Measurements from ENCODE around the gene SKAP1.
A peak's percentile ranks its signal among the peaks of the same experiment; 100 is the strongest.
"Not testable (repeated sequence)": the region's sequence is repeated elsewhere in the genome, so short reads cannot be mapped to it uniquely, and the experiment has no call there.

The SKAP1 gene

DNA sequence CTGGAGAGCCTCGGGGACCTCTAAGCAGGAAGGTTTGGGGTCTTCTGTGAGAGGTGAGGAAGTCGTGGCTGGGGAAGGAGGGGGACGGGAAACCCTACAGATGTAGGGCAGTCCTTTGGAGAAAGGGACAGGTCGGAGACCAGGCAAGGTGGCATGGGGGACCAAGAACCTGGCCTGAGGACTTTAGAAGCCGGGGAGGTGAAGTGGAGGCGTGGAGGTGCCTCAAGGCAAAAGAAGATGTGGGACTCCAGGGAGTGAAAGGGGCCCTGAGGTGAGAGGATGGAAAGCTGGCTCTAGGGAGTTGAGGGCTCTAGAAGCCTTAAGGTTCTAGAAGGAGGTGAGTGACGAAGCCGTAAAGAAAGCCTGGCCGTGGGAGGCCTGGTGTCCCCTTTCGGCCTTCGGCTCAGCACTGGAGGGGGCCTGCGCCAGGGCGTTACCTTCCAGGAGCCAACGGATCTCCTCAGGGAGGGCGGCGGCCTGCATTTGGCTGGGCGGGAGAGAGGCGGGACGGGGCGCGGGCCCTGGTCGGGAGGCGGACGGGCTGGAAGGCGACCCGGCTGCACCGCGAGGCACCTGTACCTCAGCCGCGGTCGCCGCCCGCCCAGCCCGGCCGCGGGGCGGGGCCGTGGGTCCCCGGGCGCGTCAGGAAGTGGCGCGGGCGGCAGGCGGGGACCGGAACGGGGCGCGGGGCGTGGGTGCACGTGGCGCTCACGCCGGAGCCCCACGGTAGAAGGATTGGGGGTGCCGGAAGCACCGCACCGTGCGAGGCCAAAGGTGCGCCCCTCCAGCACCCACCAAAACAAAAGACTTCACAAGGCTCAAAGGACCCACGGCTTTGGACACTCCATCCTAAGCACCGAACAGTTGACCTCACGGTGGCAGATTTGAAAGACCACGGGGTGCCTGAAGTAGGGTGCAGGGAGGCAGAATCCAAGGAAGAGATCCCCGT is at the start of gene SKAP1:
Gene SKAP1 (minus strand): TSS at position 577 of the 949 bp plus-strand sequence.
- peak in 1 of 2 experiments; percentile 56 for DNase-seq (ENCODE audit: low read depth in 2 of 2)

DNA sequence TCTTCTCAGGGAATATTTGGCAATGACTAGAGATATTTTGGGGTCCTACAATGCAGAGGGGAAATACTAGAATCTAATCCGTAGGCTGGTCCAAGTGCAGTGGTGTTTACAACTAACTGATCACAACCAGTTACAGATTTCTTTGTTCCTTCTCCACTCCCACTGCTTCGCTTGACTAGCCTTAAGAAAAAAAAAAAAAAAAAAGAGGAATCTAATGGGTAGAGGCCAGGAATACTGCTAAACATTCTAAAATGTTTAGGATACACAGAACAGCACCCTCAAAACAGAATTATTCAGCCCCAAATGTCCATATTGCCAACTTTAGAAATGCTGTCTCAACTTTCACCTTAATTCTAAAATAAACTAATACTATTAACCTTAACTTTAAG is 49.0 kb upstream of the SKAP1 start:
- no peak for DNase-seq (ENCODE audit: low read depth in 2 of 2)

DNA sequence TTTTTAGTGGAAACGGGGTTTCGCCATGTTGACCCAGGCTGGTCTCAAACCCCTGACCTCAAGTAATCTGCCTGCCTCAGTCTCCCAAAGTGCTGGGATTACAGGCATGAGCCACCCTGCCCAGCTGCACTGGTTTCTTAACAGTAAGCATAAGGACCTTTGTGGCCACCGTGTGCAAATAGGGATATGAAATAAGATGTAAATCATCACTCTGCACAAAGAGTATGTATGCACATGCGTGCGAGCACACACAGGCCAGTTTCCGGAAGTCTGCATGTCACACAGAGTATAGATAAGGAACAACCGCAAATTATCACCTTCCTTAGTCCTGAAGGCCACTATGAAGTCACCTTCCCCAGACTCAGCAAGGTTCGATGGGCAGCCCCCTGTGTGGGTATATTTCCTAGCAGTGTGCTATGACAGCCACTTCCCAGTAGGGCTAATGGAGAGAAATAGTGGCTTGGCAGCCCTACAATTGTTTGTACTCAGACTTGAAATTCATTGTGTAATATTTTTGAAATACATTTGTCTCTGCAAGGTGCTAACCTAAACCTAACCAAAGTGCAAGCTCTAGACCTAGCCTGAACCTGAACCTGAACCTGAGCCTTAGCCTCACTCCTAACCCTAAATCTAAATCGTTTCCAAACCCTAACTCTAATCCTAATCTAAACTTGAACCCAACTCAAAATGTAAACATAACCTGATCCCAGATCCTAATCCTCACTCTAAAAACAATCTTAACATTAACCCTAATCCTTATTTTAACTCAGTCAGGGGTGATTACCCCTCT is 48.4 kb upstream of the SKAP1 start:
- DNase-seq (ENCODE audit: low read depth in 2 of 2) = no peak

DNA sequence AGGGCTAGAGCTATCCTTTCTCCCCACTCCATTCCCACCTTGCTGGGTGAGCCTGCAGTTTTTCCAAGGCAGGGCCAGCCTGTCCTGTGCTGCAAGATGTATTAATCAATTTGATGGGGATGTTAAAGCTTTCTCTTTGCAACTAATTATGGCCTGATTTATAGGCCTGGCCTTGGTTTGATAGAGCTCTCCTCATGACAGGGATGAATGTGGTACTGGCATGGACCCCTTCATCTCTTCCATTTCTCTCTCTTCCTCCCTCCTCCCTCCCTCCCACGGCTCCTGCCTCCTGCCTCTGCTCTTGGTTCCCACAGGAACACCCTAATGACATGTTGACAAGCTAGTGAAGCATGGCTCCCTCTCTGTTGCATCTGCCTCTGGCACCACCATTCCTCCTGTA is 47.2 kb upstream of the SKAP1 start:
- DNase-seq (ENCODE audit: low read depth in 2 of 2) = no peak

DNA sequence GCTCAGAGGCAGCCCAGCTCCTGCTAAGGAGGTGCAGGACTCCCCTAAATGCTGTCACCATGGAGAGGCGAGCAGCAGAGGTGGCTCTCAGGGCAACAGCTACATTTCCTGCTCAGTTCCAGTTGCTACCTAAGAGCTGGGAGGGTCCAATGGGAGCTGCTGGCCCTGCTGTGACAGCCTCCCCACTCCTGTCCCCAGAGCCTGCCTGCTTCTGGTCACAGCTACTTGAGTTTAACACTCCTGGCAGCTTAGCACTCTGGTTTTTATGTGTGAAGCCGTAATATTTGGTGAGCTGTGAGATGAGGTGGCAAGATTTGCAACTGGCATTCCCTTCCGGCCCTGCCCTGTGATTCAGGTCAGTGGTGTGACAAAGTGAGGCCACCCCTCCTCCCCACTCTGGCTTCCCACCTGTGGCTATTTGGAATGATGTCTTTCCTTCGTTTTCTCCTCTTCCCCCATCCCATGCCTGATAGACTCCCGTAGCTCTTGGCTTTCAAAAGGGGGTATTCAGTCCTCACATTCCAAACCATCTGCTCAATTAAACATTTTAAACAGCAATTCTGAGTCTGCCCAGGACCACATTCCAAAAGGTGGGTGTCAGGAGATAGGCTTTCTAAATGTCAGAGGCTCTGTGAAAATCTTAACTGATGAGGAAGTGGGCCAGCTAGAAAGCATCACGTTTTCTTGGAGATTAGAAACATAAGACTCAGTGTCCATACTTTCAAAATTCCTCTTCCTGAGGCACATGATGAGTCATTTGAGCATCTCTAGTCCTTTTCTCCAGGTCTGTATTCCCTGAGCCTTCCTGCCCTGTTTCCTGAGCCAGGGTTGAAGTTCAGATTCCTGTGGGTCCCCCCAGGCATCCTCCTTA is 42.6 kb upstream of the SKAP1 start:
- no peak for DNase-seq (ENCODE audit: low read depth in 2 of 2)

DNA sequence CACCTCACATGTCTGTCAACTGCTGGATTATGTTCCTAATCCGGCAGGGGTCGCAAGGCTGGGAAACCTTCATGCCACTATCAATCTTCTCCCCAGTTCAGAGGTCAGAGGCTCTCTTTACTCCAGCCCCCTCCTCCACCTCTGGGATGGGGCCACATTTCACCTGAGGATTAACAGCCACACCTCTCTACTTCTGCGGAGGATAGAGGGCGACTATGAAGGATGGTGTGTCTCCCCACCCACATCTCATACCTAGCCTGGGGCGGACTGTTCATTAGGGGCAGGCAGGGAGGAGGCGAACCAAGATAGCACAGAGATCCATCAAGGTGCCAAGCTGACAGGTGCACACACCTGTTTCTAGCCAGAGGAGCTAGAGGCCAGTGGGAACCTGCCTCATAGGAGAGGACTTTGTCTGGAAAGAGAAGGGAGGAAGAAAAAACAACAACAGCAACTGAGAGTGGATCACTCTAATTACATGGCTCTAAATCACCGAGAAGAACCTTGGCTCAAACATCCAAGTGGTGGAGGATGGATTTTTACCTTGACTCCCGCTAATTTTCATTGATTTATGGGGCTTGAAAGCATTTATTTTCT is 41.9 kb upstream of the SKAP1 start:
- no peak for DNase-seq (ENCODE audit: low read depth in 2 of 2)

DNA sequence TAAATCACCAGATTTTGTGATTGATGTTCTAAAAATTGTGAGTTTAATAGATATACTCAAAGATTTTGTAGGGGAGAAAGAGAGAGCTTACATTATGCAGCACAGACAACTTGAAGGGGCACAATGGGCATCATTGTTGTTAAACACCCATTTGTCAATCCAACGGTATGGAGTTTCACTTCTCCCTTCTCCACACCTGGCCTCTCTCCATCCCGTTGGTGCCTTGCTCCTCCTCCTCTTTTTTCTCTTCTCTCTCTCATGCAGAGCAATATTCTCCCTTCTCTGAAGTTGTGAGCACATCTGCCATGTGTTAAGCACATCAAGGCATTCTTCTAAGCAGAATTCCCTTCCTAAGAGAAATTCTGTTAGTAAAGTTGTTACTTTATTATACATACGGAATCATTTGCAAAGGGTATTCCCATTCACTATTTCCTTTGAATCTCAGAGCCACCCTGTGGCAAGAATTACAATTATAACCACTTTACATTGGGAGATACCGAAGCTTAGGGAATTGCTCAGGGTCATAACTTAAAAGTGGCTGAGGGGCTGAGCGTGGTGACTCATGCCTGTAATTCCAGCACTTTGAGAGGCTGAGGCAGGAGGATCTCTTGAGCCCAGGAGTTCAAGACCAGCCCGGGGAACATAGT is 40.5 kb upstream of the SKAP1 start:
- no peak for DNase-seq (ENCODE audit: low read depth in 2 of 2)

DNA sequence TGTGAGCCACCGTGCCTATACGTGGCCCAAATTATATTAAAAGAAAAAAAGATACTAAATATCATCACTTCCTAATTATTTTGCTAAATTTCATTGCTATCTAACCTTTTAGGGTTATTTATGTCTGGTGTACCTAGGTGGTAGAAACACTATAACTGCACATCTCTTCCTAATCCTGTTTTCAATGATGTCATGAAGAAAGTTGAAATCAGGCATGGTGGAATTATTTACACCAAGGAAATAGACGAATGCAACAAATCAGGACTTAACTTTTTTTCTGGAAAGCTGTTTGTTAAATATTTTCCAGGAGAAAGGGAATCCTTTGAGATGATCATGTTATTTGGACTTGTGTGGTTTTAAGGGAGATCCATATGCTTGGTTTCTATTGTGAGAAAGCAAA is 39.2 kb upstream of the SKAP1 start:
- no peak for DNase-seq (ENCODE audit: low read depth in 2 of 2)

DNA sequence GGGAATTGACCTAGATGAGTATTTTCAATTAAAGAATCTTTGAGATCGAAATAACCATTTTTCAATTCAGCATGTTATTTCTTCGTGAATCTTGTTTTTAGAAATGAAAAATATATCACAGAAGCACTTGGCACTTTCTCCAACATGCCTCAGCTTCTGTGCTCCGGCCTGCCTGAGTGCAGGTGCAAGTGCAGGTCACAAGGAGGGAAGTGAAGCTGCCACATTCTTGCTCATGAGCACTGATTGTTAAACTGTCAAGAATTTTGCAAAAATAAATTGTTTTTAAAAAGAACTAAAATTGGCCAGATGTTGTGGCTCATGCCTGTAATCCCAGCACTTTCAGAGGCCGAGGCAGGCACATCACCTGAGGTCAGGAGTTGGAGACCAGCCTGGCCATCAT is 38.3 kb upstream of the SKAP1 start:
- no peak for DNase-seq (ENCODE audit: low read depth in 2 of 2)

DNA sequence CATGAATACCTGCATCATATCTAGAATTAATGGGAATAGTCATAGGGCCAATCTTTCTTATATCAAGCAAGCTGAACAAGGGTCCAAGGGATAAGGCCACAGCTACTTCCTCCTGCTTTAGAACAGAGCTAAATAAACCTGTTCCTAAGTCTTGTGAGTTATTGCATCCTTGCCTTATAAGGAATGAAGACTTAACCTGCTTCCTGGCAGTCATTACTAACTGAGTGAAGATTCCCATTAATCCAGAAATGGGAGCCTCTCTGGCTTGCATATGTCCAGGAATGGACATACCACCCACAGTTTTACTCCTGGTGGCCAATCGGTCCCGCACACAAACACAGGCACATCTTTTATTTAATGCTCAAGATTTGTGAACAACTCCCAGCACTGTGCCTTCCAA is 35.9 kb upstream of the SKAP1 start:
- no peak for DNase-seq (ENCODE audit: low read depth in 2 of 2)

DNA sequence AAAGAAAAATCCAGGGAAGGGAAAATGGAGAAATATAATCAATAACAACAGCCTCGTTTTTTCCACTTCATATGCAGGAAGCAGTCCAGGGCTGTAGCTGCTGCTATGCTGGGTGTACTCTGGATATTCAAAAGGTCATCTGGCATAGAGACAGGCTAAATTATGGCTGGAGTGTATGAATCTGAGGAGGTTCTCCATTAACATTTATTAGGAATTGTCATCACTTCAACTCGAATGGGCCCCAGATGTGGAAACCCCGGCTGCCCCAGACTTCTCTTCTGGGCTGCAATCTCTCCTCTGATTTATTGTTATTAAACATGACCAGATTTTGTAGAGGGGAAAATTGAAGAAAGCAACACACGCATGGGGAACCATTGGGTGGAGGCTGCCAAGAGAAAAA is 33.5 kb upstream of the SKAP1 start:
- DNase-seq (ENCODE audit: low read depth in 2 of 2) = no peak

DNA sequence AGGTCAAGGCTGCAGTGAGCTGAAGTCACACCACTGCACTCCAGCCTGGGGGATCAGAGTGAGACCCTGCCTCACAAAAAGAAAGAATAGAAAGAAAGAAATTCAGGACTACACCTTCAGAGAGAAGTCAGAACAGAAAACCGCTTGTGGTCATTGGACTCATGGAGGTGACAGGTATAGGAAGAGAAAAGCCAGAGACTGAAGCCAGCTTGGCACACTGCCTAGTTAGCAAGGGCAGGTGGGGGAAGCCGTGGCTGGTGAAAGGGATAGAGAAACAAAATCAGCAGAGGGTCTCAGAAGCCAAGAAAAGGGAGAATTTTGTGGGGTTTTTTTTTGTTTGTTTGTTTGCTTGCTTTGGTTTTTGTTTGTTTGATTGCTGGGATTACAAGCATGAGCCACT is 32.9 kb upstream of the SKAP1 start:
- no peak for DNase-seq (ENCODE audit: low read depth in 2 of 2)

DNA sequence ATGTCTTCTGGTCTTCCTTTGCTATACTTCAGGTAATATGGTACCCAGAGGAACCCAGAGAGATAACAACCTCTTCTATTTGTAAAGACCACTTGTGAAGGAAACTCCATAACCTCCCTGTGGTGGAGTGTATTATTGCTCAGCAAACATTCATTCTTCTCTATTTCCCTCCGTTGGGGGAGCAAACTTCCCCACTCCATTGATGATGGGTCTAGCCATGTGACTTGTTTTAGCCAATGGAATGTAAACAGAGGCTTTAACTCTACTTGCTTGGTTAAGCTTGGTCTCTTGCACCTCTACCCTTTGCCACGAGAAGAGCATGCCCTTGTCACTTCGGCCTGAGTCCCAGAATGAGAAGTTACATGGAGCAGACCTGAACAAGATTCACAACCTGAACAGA is 30.0 kb upstream of the SKAP1 start:
- DNase-seq (ENCODE audit: low read depth in 2 of 2) = no peak

DNA sequence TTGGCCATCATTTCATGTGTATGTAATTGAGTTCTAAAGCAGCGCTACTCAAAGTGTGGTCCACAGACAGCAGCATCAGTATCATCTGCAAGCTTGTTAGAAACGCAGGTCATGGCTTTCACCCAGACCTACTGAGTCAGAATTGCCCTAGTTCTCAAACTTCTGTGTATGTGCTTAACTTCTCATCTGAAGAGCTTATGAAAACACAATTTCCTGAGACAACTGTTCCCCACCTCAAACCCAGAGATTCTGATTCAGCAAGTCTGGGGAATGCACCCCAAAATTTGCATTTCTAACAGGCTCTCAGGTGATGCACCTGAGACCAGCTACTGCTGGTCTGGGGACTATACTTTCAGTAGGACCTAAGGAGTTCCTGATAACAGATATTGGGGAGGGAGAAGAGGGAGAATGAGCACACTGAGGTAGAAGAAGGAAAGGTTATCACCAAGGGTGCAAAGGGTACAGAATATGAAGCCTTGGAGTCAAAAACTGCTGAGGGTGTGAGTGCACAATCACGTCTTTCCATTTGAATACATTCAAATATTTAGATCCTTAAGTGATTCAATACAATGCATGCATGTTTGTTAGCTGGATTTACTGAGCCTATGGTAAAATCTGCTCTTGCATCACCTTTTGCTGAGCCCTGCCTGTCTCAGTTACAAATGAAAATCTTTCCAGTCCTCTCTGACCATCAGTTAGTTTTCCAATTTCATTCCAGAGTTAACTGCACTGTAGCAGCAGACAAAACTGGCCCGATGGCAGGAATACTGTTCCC is 29.2 kb upstream of the SKAP1 start:
- no peak for DNase-seq (ENCODE audit: low read depth in 2 of 2)

DNA sequence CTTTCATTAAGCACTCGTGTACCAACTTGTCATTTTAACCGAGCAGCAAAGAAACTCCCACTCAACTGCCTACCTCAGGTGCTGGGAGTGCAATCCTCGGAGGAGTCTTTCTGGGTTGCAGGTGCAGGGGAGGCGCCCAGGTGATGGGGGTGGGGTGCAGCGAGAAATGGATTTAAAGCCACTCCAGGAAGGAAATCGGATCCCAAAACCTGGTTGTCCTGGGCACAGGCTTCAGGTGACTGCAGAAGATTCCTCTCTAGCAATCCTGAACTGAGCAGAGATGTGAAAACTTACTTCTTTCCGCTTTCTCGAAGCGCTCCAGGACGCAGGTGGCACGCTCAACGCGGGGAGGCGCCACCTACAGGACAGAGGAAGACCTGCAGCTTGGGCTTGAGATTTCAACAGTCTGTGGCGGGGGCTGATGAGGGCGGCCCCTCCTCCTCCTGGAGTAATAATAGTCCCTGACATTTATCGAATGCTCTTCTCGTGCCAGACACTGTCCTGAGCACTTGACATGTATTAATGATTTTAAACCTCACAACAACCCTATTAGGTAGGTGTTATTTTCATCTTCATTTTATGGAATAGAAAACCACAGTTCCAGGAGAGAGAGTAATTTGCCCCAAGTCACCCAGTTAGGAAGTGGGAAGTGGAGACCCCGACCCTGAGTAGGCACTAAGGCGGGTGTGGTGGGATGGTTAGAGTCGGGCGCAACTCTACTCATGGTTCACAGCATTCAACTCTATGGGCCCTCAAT is 27.2 kb upstream of the SKAP1 start:
- peak; percentile 53 to 67 for DNase-seq (ENCODE audit: low read depth in 2 of 2)

DNA sequence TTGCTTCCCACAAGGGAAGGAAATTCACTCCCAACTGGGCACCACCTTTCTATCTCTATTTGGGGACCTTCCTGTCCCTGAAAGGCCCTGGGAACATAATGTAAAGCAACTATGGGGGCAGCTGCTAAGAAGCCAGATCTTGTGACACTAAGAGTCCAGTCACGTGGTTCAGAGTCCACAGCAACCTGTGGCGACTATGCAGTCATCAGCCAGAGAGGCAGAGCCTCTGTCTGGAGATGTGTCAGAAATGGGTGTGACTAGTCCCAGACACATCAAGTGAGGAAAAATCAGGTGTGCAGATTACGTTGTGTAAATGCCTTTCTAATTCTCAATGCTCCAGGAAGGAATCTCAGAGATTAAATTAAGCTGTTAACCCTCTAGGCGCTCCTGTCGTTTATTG is 26.6 kb upstream of the SKAP1 start:
- no peak for DNase-seq (ENCODE audit: low read depth in 2 of 2)

DNA sequence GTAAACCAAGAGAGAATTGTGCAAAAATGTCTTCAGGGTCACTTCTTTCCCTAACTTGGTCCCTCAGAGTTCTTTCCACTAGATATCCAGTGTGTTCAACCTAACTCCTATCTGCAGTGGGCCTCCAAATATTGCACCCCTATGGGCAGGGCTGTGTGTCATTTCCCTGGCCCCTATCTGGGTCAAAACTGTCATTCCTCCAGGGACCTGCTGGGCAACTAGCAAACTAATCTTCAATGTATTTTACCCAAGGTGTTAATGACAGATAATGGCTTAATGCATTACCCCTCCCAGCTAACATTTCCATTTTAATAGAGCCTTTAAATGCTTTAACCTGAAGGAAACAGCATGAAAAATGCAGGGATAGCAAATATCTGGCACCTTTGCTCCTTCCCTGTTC is 25.8 kb upstream of the SKAP1 start:
- DNase-seq (ENCODE audit: low read depth in 2 of 2) = no peak

DNA sequence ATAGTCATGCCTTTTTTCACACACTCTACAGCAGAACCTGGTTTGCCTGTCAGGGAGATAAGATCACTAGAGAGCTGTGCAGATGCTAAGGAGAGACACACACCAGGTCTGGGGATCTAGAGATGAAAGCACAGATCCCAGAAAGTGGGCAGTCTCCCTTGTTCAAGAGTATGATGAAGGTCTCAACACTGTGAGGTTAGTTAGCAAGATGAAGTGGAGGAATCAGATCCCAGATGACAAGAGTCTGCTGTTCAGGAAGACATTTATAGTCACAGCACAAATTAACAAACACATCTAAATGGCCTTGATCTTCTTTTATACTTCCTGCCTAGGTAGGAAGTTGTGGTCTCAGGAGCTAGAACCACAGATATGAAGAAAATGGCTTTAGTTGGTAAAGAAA is 23.4 kb upstream of the SKAP1 start:
- no peak for DNase-seq (ENCODE audit: low read depth in 2 of 2)

DNA sequence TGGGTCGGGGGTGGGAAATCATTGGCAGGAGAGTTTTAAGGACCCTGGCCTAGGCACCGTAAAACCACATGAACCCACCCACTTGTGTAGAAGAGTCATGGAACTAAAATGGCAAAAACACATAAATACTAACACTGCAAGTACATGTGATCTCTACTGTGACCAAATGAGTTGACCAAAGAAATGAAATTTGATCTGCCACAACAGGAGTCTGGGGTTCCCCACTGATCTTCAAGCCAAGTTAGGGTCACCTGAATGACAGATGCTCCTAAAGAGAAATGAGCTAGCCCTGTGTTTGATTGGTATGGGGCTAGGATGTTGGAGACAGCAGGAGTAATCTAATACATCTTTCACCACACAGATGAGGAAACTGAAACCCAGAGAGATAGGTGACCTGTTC is 21.5 kb upstream of the SKAP1 start:
- DNase-seq (ENCODE audit: low read depth in 2 of 2) = no peak

DNA sequence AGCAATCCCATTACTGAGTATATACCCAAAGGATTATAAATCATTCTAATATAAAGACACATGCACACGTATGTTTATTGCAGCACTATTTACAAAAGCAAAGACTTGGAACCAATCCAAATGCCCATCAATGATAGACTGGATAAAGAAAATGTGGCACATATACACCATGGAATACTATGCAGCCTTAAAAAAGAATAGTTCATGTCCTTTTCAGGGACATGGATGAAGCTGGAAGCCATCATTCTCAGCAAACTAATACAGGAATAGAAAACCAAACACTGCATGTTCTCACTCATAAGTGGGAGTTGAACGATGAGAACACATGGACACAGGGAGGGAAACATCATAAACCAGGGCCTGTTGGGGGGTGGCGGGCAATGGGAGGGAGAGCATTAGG is 19.3 kb upstream of the SKAP1 start:
- not testable (repeated sequence) for DNase-seq (ENCODE audit: low read depth in 2 of 2)
